Right lobe of liver (tissue), 4 donors: Measurements from ENCODE around the gene MDM2.

Source experiments
- POLR2A ChIP-seq: fragments of 450-650 bp; IDR thresholded peaks from one replicate; pipeline ENCODE4 v1.6.1; 2017; ENCODE audit warnings: antibody characterized with exemption, mild to moderate bottlenecking
- TF ChIP-seq, protein P1 (sequence below), 4 donors: fragments of 200-600 bp in 3 of 4; fragments of 450-650 bp in 1 of 4; IDR thresholded peaks; one replicate each; pipeline versions ENCODE4 v1.5.1 to v1.8.0; 2016 to 2022; ENCODE audit warnings: antibody characterized with exemption in 4 of 4, mild to moderate bottlenecking in 2 of 4
- donor health status: DM: no; HTN: no; CAD: no.
- donor health status: DM: no; HTN: no; CAD: no.
- donor health status: DM: no; HTN: yes; CAD: no.

DNA sequence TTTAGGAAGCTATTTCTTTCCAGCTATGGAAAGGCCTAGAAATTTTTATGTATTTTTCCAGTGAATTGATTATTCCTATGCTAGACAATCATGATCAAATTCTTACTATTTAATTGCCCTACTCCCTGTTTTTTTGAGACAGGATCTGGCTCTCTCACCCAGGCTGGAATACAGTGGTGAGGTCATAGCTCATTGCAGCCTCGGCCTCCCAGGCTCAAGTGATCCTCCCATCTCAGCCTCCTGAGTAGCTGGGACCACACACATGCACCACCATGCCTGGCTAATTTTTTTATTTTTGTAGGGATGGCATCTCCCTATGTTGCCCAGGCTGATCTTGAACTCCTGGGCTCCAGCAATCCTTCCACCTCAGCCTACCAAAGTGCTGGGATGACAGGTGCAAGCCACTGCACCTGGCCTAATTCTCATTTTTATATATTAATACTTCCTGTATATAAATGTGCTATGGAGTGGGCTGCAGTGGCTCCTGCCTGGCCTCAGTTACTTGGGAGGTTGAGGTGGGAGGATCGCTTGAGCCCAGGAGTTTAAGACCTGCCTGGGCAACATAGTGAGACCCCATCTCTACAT lies 16.0 kb upstream of the MDM2 start:
- TF ChIP-seq, protein P1, sequence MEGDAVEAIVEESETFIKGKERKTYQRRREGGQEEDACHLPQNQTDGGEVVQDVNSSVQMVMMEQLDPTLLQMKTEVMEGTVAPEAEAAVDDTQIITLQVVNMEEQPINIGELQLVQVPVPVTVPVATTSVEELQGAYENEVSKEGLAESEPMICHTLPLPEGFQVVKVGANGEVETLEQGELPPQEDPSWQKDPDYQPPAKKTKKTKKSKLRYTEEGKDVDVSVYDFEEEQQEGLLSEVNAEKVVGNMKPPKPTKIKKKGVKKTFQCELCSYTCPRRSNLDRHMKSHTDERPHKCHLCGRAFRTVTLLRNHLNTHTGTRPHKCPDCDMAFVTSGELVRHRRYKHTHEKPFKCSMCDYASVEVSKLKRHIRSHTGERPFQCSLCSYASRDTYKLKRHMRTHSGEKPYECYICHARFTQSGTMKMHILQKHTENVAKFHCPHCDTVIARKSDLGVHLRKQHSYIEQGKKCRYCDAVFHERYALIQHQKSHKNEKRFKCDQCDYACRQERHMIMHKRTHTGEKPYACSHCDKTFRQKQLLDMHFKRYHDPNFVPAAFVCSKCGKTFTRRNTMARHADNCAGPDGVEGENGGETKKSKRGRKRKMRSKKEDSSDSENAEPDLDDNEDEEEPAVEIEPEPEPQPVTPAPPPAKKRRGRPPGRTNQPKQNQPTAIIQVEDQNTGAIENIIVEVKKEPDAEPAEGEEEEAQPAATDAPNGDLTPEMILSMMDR (IDR thresholded peaks at IDR 0.05) = no peak
- no peak for TF ChIP-seq POLR2A
